TTC549 (cell line): ENCODE data around the gene MYOZ1.

Experiments
- FAIRE-seq: peaks from 2 replicates; lab custom pipeline; 2012; peaks lifted over from hg19 to GRCh38; lab: Jason Lieb, UNC

MYOZ1 gene

DNA sequence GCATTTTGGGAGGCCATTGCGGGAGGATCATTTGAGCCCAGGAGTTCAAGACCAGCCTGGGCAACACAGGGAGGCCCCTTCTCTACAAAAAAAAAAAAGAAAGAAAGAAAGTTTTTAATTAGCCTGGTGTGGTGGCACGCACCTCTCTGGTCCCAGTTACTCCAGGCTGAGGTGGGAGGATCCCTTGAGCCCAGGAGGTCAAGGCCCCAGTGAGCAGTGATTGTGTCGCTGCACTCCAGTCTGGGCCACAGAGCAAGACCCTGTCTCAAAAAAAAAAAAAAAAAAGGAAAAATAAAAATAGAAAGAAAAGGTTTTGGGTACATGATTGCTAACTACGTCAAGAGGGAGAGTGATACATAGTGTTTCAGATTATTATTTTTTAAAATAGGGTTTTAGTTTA lies 48.2 kb downstream of the MYOZ1 start:
- FAIRE-seq = no peak

DNA sequence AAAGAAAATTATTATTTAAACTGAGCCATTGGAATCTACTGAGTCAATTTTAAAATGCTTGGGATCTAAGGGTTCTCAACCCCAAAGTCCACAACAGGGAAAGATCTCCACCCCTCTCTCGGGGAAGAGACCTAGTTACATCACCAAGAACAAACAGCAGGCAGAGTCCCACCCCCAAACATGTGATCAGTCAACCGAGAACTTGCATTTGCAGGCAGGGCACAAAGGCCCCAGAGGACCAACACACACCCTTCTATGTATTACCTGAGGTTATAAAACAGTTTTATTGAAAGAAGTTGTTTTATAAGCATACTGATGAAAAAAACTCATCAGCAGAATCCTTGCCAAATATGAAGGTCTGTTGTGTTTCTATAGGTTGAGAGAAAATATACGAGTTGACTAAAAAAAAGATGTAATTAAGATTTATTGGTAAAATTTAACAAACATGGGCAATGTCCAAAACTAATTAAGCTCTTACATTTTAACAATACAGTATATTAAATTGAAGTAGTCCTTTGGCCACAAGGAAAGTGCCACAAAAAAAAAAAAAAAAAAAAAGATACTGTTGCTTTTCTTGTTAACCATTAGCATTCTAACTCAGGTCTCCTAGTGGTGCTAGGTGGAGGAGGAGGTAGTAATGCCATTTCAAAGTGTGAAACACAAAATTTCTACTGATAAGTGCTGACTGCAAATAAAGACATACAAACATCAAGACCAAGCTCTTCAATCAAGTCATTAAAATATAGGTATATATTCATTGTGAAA lies 49.2 kb downstream of the MYOZ1 start:
- no peak for FAIRE-seq

DNA sequence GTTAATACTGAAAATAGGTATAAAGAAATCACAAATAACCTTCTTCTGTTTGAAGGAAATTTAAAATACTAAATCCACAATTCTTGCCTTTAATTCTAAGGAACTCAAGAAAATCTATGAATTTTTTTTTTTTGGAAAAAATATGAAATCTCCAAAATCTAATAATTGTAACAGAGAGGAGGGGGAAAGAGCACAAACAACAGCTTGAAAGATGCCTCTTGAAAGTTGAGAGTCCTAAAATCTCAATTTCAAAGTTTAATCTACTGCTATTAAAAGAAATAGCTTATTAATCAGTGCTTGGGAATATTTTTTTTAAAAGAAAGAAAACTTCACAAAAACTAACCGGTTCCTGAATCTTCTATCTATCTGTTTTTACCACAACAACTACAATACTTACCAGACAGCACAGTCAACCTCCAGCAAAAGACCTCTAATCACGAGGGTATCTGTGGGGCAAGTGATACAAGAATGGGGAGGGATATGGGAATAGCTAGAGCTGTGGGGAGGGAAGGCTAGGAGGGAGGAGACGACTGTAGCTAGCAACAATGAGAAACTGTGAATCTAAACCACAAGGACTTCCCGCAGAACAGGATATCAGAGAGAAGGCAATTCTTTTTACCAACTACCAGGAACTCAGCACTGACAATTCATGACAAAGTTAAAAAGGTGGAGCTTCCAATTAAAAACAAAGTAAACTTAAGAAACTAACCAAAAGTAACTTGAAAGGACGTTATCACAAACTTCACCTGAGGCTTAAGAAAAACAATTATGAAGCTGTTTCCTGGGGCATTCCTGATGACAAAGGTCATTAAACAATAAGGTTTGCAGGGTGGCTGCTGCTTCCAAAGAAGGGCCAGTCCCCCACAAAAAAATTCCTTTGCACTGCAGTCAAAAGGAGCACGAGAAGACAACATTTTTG lies 50.1 kb downstream of the MYOZ1 start, which contains the start of gene USP54:
Gene USP54 (minus strand): TSS at position 462 of the 919 bp plus-strand sequence. CDS start 15,684 bp downstream, outside the sequence.
- FAIRE-seq = no peak

DNA sequence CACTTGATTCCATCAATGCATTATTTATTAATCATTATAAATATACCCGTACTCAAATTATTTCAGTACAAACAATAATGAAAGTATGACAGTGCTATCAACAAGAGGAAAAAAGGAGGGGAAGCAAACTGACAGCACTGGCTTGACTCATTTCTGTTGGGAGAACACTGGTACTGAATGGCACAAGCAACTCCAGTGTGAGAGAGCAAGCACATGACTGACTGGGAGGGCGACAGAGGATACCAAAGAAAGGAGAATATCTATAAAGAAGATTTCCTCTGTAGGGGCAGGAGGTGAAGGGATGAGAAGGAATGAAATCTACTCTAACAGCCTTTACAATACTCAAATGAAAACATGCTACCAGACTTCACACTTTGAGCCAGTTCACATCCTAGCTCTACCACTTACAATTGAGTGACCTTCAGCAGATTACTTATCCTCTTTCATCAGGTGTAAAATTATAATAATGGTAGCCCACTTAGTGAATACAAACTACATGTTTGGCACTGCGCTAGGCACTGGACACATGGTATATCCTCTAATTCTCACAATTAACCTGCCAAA lies 51.6 kb downstream of the MYOZ1 start:
- no peak for FAIRE-seq

DNA sequence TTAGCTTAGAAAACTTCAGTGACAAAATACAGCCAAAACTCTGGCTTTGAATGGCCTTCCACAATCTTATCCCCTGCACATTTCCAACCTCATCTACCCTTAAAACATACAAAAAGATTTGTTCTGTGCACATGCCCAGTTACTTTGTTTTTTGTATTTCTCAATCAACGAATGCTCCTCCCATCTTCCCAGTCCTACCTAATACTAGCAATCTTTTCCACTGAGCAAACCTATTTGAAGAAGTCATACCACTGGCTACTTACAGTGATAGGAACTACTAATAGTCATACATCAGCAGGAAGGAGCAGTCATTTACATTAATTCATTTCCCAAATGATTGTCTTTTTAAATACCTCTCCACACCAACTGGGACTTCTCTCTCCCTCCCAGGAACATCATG lies 52.6 kb downstream of the MYOZ1 start:
- FAIRE-seq = no peak

DNA sequence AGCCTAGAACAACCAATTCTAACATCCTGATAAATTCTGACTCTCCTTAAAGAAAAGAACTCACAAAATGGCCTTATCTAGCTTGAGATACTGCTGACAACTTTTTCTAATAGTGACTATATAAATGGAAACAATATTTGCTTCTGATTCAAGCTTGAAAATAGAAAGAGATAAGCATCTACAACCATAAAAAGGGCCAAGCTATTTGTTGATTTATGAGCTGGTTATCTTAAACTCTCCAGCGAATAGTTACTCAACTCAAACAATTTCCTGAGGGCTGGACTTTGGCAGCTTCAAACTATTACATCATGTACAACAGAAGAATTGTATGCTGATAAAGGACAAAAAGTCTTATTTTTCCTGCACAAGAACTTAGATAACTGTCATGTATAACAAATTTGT lies 54.7 kb downstream of the MYOZ1 start:
- no peak for FAIRE-seq

DNA sequence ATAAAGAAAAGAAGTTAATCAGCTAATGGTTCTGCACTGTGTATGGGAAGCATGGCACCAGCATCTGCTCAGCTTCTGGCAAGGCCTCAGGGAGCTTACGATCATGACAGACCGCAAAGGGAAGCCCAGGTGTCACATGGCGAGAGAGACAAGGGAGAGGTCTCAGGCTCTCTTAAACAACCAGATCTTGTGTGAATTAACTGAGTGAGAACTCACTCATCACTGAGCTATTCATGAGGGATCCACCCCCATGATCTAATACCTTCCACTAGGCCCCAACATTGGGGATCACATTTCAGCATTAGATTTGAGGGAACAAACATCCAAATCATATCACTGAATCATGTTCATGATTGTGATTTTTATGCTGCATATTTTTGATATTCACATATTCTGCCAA lies 55.9 kb downstream of the MYOZ1 start:
- FAIRE-seq = no peak

DNA sequence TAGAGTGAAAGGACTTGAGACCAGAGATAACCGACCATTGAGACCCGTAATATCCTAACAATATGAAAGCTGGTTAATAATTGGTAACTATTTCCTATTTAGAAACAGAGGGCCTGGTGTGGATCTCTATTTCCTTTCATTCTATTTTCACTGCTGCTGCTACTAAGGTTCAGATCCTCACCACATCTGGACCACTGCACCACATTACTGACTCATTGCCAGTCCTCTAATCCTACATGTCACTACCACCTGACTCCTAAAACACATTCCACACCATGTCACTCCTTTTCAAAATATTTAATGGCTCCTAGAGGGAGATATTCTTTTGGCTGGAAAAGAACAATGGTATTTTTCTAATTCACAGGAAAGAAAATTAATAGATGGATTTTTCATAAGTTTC lies 56.5 kb downstream of the MYOZ1 start:
- FAIRE-seq = no peak

DNA sequence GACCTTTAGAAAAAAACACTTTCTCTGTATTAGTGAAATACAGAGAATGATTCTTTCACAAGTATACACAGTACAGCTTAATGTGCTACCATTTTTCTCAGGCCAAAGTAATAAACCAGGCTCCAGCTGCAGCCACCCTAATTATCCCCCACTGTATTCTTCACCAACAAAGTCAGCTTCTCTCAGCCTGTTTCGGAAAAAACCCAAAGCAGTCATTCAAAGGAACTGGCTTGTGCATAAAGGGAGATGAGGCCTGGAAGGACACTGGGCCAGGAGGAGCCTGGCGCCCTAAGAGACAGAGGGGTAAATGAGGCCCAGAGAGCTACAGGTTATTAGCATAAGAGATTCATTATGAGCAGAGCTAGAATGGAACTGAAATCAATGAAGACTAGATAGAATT lies 59.4 kb downstream of the MYOZ1 start:
- no peak for FAIRE-seq
